GM20431 (cell line): ENCODE data around the gene ADGRF1.
"Not testable (repeated sequence)": the region's sequence is repeated elsewhere in the genome, so short reads cannot be mapped to it uniquely, and the experiment has no call there.

Source experiments
- in situ Hi-C: fragments of 300-500 bp; cut with MseI, MboI; formaldehyde crosslinking; loops from one replicate; pipeline ENCODE4 v1.15.0; 2020; ENCODE audit warnings: low sequenced_read_pairs; ENCODE audit not compliant: unreplicated experiment

Gene ADGRF1

GRCh38 chr6:47042275-47042791, at the start of gene ADGRF1:
ADGRF1 (minus strand) TSS chr6:47042332; CDS start chr6:47029061, 13,271 bp downstream.
- in situ Hi-C loops, result loop anchor here (25.0 kb wide), 1 partner anchor 180 kb away; no protein-coding TSS in a partner anchor

- in situ Hi-C loops, result no loop called here
Observed at GRCh38 chr6:47090881-47091280, 48.7 kb upstream of the ADGRF1 start.

GRCh38 chr6:47089473-47089872, 47.3 kb upstream of the ADGRF1 start:
- in situ Hi-C loops, result not testable (repeated sequence)

DNA sequence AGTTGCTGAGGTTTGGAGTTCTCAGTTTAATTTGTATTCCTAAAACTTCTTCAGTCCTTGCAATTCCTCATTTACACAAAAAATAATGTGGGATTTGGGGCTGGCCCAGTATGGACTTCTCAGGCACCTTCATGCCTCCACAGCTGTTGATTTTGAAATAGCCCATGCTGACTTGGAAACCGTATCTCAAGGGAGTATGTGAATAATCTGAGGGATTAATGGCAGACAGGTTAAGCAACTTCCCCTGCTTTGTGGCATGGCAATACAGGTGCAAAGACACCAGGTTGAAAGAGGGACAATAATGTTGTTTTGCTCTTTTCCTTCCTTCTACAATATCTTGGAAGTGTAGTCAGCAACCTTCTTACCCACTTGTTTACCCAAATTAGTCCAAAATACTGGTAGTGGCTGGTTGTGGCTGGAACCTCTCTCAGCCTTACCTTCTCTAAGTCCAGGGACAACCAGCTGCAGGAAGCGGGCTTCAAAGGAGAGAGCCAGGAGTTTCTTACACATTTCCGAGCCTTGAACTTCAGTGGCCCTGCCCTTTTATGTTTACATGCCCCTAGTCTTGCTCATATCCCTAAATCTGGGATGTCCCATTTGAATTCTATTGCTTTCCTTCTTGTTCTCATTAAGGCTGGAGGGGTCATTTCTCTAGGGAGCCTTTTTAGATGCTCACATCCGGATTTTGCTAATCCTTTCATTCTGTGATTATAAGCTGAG, 44.1 kb upstream of the ADGRF1 start:
- in situ Hi-C loops, result no loop called here

- in situ Hi-C loops, result no loop called here
Observed at GRCh38 chr6:47084610-47085009, 42.5 kb upstream of the ADGRF1 start.

GRCh38 chr6:47083586-47084047, 41.5 kb upstream of the ADGRF1 start:
- in situ Hi-C loops, result no loop called here

DNA sequence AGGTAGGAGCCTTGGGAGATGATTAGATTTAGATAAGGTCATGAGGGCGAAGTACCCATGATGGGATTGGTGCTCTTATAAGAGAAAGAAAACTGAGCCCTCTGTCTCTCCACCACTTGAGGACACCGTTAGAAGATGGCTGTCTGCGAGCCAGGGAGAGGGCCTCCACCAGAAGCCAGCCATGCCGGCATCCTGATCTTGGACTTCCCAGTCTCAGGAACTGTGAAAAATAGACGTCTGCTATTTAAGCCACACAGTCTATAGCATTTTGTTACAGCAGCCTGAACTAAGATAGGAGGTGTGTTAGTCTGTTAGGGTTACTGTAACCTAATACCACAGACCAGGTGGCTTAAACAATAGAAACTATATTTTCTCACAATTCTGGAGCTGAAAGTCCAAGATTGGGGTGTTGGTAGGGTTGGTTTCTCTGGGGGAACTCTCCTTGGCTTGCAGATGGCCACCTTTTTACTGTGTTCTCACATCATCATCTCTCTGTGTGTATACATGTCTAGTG, 38.0 kb upstream of the ADGRF1 start:
- in situ Hi-C loops, result no loop called here

DNA sequence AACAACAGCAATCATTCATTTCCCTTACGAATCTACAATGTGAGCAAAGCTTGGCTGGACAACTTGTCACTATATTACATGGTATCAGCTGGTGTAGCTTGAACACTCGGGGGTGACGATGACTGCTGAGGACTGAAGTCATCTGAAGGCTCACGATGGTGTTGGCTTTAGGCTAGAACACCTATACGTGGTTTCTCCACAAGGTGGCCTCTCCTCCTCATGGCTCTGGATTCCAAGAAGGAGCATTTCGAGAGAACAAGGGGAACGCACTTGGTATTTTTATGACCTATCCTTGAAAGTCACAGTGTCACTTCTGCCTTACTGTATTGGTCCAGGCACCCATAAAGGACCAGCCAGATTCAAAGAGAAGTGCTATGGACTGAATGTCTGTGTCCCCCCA, 37.5 kb upstream of the ADGRF1 start:
- in situ Hi-C loops, result no loop called here

DNA sequence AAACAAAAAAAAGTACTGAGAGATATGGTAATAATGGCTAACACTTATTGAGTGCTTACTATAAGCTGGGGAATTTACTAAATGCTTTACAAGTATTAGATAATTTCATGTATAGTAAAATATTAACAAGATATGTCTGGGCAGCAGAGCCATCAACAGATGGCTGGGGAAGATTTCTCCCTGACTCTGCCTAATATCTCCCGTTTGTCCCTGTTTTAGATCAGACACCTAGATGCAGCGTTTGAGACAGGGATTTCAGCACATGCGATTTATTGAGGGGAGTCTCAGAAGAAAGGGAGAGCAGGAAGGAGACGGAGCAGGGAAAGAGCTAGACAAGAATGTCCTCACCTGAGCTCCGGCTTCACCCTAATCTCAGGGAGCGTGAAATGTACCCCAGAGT, 36.9 kb upstream of the ADGRF1 start:
- in situ Hi-C loops, result no loop called here

DNA sequence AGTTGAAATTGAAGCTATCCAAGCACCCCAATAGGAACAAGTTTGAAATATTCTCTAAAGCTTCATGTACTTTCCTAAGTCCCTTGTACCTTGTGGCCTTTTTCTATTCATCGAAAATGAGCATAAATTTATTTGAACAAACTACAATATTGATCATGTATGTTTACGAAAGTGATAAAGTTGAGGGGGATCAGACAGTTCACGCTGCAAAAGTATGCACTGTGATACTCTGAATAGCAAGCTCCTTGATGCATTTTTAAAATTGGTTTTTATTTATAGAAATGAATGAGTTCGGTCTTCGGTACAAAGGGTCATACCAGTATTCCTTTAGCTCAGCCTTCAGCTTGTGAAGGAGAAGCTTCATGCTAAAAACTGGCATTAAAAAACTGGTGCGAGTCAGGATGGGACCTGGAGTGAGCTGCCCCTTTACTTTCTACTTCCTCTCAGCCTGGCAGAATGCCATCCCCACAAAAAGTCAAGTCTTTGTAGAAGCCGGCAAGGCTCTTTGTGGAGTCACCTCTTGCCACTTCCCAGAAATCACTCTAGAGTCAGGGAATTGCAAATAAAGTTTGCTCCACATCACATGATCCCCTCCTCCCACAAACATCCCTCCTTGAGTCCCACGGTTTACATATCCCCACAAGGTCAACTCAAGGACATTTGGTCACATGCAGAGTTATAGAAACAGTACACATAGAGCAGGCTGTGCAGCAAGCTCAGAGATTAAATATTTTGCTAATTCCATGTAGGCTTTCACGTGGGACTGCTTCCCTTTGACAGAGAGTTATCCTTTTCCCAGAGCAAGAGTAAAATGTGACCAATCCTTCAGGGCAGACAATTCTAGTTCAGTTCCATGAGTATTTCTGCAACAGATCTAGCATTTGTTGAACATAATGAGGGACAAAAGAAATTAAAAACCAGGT, 34.6 kb upstream of the ADGRF1 start:
- in situ Hi-C loops, result no loop called here

DNA sequence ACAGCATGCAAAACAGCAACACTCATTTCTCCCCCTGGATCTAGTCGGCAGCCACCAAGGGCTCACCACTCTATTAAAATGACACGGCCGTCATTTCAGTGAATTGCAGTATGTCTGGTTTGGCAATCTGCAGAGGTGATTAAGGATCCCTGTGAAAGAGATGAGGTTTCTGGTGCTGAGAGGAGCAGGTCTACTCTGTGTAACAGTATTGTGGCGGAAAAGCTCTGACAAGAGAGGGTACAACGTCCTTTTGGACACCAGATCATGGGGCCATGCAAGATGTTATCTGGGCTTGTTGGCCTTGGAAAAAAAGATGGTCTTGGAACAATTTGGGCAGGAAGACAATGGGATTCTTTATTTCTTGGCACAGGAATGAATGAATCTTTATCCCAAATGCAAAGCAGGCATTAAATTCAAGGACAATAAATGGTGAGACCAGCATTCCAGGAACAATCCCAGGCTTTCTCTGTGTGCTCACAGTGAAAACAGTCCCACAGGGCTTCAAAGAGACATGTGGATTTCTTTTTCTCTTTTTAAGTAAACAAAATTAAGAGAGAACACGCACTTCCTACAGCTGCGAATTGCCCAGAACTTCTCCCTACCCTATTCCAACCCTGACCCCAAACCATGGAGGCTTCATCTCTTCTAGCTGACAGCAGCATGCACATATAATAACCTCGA, 33.7 kb upstream of the ADGRF1 start:
- in situ Hi-C loops, result no loop called here

GRCh38 chr6:47075168-47075567, 33.0 kb upstream of the ADGRF1 start:
- in situ Hi-C loops, result no loop called here

DNA sequence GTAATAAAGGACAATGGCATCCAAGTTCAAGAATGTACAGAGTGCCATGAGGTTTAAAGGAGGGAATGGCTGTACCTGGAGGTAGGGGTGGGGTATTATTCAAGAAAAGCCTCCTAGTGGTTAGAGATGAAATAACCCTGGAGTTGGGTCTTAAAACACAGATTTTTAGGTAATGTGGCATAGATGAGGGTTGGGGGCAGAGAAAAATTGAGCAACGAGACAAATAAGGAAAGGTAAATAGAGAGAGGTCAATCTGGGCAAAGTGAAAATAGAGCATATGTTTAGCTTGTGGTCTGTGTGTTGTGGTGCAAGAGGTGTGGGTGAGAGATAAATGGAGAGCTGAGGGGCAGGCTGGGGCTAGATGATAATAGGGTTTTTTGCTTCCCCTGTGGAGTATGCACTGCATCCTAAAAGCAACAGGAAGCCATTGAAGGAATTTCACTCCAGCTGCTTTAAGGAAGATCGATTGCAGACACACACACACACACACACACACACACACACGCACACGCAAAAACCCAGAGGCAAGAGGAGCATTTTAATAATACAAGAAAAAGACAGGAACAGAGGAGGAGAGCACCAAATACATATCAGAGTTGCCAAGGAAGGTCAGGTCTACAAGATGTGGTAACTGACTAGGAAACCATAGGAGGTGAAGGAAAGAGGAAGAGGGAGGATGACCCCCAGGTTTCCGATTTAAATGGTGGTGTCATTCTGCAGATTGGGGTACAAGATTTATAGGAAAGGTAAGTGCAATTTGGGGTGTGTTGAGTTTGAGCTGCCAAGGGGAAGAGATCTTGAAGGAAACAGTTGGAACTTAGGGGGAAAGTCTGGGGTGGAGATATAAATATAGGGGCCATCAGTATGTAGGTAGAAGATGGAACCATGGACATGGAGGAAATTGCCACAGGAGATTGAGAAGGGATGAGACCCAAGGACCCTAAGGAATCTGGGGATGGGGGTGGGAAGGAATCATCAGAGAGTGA, 31.3 kb upstream of the ADGRF1 start:
- in situ Hi-C loops, result no loop called here

DNA sequence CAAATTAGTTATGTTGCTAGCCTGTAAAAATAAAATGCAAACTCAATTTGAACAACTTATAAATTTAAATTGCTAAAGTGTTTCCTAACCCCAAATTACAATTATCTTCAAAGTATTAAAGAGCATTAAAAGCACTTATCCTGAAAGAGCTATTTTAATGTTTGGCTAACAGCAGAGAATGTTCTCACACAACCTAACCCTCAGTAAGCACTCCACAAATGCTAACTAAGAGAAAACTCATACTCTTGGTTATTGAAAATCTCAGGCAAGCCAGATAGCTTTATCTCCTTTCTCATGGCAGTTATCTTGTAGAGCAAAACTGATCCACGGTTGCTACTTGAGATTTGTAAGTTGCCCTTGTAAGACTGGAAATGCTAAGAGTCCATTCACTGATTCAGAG, 30.5 kb upstream of the ADGRF1 start:
- in situ Hi-C loops, result no loop called here

DNA sequence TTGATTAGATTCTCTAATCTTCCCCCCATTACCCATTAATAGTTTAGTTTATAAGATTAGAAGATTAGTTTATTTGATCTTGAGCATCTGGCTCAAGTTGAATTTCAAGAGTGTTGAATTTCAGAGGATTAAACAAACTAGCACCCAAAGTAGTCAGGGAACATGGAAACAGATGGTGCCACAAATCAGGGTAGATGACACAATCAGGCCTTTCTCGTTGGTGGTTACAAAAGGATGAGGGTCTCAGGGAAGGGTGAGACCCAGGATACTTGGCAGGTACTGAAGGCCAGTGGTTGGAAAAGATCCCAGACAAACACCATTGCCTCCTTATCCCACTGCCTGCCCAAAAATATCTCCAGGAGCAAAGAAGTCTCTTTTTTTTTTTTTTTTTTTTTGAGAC, 29.5 kb upstream of the ADGRF1 start:
- in situ Hi-C loops, result no loop called here

DNA sequence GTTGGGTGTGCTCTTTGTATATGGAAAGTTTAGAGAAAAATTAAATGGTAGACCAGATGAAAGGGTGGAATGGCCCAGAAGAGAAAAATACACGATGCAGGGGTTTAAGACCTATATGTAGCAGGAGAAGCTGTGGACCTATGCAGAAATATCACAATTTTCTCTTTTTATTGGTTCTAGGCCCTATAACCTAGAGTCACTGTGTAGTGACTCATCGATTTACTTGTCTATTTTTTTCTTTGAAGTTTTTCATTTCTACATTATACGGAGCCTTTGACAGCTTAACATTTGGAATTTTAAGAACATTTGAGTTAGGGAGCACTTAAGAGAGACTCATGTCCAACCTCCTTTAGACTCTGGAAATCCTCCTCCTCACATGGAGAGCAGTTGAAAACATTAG, 28.3 kb upstream of the ADGRF1 start:
- in situ Hi-C loops, result no loop called here

DNA sequence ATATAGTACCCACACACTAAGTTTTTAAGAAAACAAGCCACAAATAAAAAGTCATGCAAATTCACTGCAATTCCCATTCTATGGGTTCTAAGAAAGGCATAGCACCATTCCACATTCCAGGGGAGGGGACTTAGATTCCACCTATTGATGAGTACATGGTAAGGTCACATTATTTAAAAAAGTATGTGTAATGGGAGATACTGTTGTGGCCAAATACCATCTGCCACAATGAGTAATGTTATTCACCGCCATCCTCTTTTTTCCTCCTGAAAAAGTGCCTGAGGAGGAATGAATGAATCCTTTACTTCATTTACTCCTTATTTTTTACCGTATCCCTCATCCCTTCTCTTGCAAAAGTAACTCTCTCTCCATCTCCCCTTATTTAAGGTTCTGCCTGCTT, 27.0 kb upstream of the ADGRF1 start:
- in situ Hi-C loops, result no loop called here

- in situ Hi-C loops, result no loop called here
Observed at GRCh38 chr6:47066418-47066817, 24.3 kb upstream of the ADGRF1 start.

DNA sequence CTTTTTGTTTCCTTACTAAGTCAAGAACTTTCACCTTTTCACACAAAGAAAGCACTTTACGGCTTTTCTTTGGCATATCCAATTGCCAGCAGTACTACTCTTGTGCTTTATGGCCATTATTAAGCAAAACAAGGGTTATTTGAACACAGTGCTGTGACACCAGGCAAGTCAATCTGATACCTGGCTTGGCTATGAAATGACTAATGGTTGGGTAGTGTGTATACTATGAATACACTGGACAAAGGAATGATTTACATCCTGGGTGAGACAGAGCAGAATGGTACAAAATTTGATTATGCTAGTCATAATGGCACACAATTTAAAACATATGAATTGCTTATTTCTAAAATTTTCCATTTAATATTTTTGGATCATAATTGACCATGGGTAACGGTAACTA, 22.1 kb upstream of the ADGRF1 start:
- in situ Hi-C loops, result no loop called here
